Effector memory CD4-positive, alpha-beta T cell (primary cell): ENCODE measurements around the gene ZNF559.

Experiments
- DNase-seq, 3 donors: peaks; one replicate each; pipeline ENCODE4 v3.0.0-alpha.2; 2020
- H3K27ac ChIP-seq: 2 replicates; pipeline ENCODE4 v1.7.0; 2013; ENCODE audit warnings: mild to moderate bottlenecking, low read length, moderate library complexity; ENCODE audit not compliant: insufficient read depth, poor library complexity, severe bottlenecking
- H3K27me3 ChIP-seq: replicated peaks from 2 replicates; pipeline ENCODE4 v1.7.0; 2013; ENCODE audit warnings: mild to moderate bottlenecking, low read length; ENCODE audit not compliant: insufficient read depth, control insufficient read depth, poor library complexity, severe bottlenecking
- H3K36me3 ChIP-seq: 2 replicates; pipeline ENCODE4 v1.7.0; 2013; ENCODE audit warnings: mild to moderate bottlenecking, low read length, moderate library complexity; ENCODE audit not compliant: control insufficient read depth, insufficient read depth
- H3K4me1 ChIP-seq: 2 replicates; pipeline ENCODE4 v1.7.0; 2013; ENCODE audit warnings: low read length, mild to moderate bottlenecking; ENCODE audit not compliant: control insufficient read depth, insufficient read depth, poor library complexity, severe bottlenecking
- H3K4me3 ChIP-seq: 2 replicates; pipeline ENCODE4 v1.7.0; 2013; ENCODE audit warnings: low read length, low read depth, mild to moderate bottlenecking; ENCODE audit not compliant: insufficient read depth, poor library complexity, severe bottlenecking
- H3K9me3 ChIP-seq: 2 replicates; pipeline ENCODE4 v1.7.0; 2013; ENCODE audit warnings: mild to moderate bottlenecking, low read length, moderate library complexity; ENCODE audit not compliant: control insufficient read depth

ZNF559 gene

DNA sequence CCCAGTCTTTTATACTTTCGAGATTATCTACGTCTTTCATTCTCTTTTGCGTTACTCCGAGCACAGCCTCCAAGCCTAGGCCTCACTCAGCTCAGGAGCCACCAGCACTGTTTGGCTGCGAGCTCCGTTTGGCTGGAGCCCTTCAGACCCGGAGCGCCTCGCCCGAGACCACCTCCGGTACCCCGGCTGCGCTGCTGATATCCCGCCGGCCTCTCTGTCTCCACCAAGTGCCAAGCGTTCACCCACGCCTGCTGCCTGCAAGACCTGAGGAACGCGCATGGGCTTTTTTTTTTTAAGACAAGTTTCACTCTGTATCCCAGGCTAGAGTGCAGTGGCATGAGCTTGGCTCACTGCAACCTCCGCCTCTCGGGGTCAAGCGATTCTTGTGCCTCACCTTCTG lies 24.7 kb downstream of the ZNF559 start:
- Histone ChIP-seq H3K4me1 (no peaks in the 10 kb centered on the region), H3K36me3 (peaks cover 3% of the 10 kb centered on the region), H3K27me3 (no peaks in the 10 kb centered on the region), H3K4me3 (no peak overlapping the region), H3K9me3 (peaks cover 46% of the 10 kb centered on the region), H3K27ac (no peak overlapping the region)
- DNase-seq = no peak

DNA sequence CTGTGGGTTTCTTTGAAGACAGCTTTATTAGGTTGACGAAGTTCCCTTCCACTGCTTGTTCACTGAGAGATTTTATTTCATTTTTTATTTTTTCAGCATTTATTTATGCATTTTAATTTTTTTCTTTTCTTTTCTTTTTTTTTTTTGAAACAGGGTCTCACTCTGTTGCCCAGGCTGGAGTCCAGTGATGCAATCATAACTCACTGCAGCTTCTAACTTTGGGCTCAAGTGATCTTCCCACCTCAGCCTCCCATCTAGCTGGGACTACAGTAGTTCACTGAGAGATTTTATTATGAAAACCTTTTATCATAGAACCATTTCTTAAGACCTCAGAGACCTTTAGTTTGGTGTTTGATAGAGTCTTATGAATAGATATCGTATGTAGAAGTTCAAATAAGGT lies 28.5 kb downstream of the ZNF559 start:
- H3K27me3 ChIP-seq = no peaks in the 10 kb centered on the region
- no peak overlapping the region for H3K4me3 ChIP-seq
- no peaks in the 10 kb centered on the region for H3K4me1 ChIP-seq
- DNase-seq = no peak
- no peaks in the 10 kb centered on the region for H3K36me3 ChIP-seq
- no peak overlapping the region for H3K27ac ChIP-seq
- peaks cover 18% of the 10 kb centered on the region for H3K9me3 ChIP-seq

DNA sequence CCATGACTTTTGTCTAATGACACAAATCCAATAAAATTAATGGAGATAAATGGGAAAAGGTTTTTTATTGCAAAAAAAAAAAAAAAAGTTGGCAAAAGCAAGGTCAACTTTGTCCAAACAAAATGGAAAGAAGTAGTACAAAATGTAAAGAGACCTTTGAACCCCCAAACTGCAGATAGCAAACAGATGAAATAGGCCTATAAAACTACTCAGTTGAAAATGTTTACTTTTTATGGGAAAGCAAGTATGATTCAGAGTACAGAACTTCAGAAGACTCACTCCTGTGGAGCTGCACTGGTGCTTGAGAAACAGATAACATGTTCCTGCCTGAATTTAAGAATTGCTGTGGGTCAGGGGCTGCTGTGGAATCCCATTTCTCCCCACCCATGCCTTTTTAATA lies 29.0 kb downstream of the ZNF559 start:
- no peak overlapping the region for H3K4me3 ChIP-seq
- H3K36me3 ChIP-seq = no peaks in the 10 kb centered on the region
- no peaks in the 10 kb centered on the region for H3K27me3 ChIP-seq
- DNase-seq = no peak
- no peaks in the 10 kb centered on the region for H3K4me1 ChIP-seq
- peaks cover 20% of the 10 kb centered on the region for H3K9me3 ChIP-seq
- H3K27ac ChIP-seq = no peak overlapping the region

DNA sequence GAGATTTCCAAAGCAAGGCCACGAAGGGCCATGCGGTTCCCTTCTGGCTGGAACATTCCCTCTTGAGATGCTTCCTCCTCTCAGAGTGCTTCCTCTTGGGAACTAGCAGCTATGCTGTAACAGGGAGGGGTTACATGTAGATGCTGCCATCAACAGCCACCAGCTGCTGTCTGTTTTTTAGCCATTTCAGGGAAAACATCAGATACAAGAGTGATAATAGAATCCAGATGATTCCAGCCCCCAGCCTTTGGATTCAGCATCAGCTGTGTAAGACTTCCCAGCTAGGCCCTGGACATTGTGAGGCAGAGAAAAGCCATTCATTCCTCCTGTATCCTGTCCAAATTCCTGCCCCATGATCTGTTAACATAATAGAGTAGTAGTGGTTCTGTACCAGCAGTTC lies 30.7 kb downstream of the ZNF559 start:
- Histone ChIP-seq H3K27ac (no peak overlapping the region), H3K9me3 (peaks cover 16% of the 10 kb centered on the region), H3K4me3 (no peak overlapping the region), H3K4me1 (no peaks in the 10 kb centered on the region), H3K36me3 (no peaks in the 10 kb centered on the region), H3K27me3 (no peaks in the 10 kb centered on the region)
- no peak for DNase-seq

DNA sequence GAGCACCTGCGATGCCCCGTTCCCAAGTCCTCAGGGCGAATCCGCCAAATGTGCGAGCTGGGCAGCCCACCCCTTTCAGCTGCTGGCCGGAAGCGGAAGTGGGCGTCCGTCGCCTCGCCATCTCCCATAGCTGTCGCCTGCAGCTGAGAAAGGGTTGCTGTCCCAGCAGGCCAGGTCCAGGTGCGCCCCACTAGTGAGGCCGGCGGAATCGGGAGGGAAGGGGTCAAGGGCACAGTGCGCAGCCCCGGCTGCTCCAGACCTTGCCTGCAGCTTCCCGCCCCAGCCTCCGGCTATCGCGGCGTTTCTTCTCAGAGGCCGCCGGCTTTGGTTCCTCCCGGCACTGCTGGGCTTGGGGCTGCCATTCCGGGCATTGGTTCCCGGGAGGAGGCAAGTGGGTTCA lies 38.9 kb downstream of the ZNF559 start, which contains the start of gene ZNF177:
Gene ZNF177, plus strand, starts transcription at position 109 of the 400 bp plus-strand sequence. CDS start 15,299 bp downstream, outside the sequence.
- H3K27me3 ChIP-seq = no peaks in the 10 kb centered on the region
- H3K9me3 ChIP-seq = peaks cover 25% of the 10 kb centered on the region
- H3K36me3 ChIP-seq = no peaks in the 10 kb centered on the region
- H3K4me3 ChIP-seq = no peak within 1 kb of the TSS
- H3K27ac ChIP-seq = no peak within 1 kb of the TSS
- DNase-seq = no peak
- H3K4me1 ChIP-seq = no peaks in the 10 kb centered on the region

DNA sequence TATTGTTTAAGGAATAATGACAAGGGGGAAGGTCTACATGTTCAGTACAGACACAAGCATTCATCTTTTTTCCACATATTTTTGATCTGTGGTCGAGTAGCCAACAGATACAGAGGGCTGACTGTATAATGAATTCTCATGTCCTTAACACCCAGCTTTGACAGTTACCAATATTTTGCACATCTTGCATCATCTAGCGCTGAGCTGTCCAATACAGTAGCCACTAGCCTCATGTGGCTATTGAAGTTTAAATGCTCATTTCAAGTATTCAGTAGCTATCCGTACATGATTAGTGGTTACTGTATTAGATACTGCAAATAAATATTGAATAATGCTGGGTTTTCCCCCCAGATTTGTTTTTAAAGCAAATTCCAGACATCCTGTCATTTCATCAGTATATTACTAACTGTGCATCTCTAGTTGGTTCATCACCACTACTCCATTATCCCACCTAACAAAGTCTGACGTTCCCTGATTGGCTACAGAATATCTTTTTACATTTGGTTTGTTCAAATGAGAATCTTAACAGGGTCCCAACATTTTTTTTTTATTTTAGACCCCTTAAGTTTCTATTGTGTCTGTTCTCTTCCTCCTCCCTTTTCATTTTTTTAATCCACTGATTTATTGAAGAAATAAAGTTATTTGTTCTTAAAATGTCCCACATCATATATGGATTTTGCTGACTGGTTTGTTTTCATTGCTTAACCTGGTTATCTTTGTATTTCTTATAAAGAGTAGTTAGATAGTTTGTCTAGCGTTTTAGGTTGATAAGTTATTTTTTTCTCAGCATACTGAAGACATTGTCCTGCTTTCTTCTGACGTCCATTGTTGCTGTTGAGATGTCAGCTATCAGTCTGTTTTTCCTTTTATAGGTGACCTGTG lies 47.0 kb downstream of the ZNF559 start:
- no peak for DNase-seq
- H3K4me3 ChIP-seq = no peak overlapping the region
- no peaks in the 10 kb centered on the region for H3K36me3 ChIP-seq
- H3K4me1 ChIP-seq = no peaks in the 10 kb centered on the region
- H3K9me3 ChIP-seq = peaks cover 17% of the 10 kb centered on the region
- H3K27me3 ChIP-seq = no peaks in the 10 kb centered on the region
- H3K27ac ChIP-seq = no peak overlapping the region

DNA sequence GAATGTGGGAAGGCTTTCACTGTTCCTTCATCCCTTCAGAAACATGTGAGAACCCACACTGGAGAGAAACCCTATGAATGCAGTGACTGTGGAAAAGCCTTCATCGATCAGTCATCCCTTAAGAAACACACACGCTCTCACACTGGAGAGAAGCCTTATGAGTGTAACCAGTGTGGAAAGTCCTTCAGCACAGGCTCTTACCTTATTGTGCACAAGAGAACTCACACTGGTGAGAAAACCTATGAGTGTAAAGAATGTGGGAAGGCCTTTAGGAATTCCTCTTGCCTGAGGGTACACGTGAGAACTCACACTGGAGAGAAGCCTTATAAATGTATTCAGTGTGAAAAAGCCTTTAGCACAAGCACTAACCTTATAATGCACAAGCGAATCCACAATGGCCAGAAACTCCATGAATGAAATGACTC lies 57.4 kb downstream of the ZNF559 start:
- no peaks in the 10 kb centered on the region for H3K4me1 ChIP-seq
- H3K9me3 ChIP-seq = peaks cover 61% of the 10 kb centered on the region
- no peak overlapping the region for H3K27ac ChIP-seq
- H3K4me3 ChIP-seq = no peak overlapping the region
- no peak for DNase-seq
- peaks cover 35% of the 10 kb centered on the region for H3K36me3 ChIP-seq
- no peaks in the 10 kb centered on the region for H3K27me3 ChIP-seq
